GM18511 (cell line): ENCODE results near the gene PGBD5.

ENCODE experiments used
- ATAC-seq: cut with Tn5 transposase; IDR thresholded peaks from one replicate; pipeline ENCODE4 v1.9.1; 2021; ENCODE audit warnings: mild to moderate bottlenecking, moderate library complexity; ENCODE audit not compliant: unreplicated experiment

Gene PGBD5

DNA sequence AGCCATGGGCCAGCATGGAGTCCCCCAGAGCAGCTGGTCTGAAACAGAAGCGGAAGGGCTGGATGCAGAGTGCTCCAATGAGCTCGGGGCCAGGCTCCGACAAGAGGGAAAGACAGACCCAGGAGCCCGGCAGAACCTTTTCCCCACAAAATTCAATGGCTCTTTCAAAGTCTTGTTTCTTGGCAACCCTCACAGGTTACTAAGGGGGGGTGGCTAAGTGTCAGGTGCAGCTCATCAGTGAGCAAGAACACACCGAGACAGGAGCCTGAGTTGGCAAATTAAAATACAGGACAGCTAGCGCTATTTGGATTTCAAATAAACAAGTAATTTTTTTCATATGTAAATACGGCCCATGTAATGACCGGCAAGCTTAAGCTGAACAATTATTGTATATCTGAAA lies 27.3 kb downstream of the PGBD5 start:
- ATAC-seq = no peak

DNA sequence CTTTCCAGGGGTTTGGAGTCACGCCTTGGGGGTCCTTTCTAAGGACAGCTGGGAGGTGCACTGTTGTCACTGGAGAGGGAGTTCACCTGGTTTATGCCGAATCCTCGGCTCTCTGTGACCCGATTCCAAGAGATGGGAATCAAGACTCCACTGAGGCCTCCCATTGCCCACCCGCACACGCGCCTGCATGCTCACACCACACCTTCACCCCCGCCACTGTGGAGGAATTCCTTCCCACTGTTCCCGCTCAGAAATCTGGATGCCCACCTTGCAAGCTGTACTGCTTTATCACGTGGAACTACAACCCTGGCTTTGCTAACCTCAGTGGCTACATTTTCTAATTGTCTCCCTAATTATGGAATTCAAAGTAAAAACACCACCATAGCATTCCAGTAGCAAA lies 29.2 kb downstream of the PGBD5 start:
- no peak for ATAC-seq

DNA sequence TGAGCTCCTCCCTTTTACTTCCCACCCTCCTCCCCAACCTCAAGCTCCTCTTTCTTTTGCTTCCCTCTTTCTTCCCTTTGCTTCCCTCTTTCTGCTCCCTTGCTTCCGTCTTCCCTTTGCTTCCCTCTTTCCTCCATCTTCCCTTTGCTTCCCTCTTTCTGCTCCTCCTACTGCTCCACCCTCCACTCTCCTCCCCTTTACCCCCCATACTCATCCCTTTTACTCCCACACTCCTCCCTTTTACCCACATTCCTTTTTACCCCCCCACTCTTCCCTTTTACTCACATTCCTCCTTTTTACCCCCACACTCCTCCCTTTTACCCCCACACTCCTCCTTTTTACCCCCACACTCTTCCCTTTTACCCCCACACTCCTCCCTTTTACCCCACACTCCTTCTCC lies 30.2 kb downstream of the PGBD5 start:
- ATAC-seq = no peak

DNA sequence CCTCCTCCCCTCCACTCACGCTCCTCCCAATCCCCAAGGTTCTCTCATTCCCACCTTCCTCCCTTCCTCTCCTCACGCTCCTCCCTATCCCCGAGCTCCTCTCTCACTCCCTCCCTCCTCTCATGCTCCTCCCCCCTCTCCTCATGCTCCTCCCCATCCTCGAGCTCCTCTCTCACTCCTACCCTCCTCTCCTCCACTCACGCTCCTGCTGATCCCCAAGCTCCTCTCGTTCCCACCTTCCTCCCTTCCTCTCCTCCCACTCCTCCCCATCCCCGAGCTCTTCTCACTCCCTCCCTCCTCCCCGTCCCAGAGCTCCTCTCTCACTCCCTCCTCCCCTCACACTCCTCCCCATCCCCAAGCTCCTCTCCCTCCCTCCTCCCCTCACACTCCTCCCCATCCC lies 31.4 kb downstream of the PGBD5 start:
- no peak for ATAC-seq

DNA sequence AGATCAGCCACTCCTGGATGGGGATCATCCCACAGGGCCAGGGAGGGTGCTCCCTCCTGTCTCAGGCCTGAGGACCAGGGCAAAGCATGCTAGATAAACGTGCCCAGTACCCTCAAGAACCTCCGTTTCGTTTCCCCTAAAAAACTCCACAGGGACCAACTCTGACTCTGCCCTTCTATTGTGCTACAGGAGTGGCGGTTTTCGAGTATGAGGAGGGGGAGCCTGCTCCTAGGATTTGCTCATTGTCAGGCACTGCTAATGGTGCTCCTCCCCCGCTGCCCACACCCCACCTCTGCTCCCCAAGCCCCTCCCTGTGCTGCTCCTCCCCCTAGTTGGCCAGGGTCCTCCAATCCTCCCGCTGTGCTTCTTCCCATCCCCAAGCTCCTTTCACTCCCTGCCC lies 32.0 kb downstream of the PGBD5 start:
- ATAC-seq = no peak

DNA sequence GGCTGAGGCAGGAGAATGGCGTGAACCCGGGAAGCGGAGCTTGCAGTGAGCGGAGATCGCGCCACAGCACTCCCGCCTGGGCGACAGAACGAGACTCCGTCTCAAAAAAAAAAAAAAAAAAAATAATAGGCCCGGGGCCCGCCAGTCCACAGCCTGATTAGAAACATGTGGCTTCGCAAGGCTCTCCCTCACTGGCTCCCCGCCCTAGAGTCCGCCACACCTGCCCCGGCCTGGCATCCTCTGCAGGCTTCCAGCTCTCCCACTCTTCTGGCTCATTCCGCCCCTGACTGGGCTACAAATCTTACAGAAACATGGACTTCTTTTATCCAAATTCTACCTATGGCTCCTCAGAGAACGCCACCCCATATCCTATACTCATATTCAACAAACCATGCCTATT lies 32.4 kb downstream of the PGBD5 start:
- ATAC-seq = no peak

DNA sequence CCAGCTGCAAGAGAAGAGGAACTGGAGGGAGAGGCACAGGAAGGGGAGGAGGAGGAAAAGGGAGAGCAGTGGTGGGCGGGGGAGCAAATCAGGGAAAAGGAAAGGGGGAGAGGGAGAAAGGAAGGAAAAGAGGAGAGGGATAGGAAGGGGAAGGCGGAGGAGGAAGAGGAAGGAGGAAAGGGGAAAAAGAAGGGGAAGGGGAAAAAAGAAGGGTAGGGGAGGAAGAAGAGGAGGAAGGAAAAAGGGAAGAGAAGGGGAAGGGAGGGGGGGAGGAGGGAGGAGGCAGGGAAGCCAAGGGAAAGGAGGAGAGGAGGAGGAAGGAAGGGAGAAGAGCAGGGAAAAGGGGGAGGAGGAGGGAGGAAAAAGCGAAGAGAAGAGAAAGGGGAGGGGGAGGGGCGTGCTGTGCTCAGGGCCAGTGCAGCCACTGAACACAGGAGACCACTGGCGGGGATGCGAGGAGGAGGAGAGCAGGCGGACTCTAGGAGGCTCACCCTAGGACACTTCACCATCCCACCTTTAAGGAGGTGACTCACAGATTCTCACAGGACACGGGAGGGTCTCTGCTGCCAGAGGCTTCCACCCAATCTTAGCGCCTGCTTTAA lies 33.1 kb downstream of the PGBD5 start:
- no peak for ATAC-seq

DNA sequence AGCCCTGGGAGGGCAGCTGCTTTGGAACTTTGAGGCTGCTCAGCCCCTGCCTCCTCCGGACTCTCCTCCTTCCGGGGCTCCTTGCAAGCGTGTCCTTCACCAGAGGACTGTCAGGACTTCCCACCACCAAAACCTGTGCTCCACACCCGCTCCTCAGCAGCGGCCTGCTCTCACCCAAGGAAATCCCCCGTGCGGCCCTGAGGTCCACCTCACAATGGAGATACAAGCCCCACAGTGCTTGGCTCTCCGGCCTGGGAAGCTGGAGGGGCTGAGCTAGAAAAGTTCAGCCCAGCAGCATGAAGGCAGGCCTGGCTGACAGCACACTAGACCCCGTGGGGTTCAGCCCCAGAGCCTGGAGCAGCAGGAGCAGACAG lies 33.6 kb downstream of the PGBD5 start:
- no peak for ATAC-seq

DNA sequence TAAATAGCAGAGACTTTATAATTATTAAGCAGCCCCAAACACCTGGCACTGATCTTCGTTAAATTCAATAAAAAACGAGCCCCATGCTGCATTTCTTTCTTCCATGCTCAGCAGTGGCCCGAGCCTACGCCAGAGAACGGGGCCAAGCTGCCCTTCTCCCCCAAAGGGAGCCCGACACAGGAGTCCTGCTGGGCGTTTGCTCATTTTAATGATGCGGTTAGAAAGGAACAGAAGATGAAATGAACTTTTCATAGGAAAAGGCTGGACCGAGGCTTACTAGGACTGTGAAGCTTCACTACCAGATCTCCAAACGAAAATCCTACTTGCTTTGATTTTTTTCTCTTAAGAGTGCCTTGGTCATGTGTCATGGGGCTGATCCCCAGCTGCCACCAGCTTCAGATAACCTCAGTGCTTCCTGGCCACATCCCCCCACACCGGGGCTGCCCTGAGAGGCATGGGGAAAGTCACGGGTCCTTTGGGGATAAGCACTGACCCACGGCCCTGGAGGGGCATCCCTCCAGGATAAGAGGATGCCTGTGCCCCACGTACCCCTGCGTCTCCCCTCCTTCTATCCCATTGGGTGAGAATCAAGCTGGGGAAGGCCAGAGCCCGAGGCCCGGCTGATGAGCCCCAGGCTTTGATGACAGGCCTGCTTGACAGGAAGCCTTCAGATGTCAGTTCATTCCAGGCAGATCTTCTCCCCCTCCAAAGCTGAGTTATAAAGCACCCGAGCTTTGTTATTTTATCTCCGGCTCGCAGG lies 34.2 kb downstream of the PGBD5 start:
- no peak for ATAC-seq

DNA sequence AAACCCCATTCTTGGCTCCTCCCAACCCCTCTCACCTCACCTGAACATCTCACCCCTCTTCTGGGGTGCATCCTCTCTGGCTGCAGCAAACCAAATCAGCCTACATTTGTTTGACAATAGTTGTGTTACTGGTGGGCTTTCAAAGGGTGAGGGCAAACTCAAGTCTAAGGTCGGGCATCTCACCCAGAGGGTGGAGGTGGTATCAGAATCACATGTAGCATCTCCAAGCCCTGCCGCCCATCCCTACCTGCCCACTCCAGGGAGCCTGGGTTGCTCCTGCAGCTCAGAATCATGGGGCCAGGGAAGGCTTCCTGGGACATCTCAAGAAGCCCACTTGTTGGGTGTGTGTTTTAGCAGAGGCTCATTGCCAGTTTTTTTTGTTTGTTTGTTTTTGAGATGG lies 35.8 kb downstream of the PGBD5 start:
- no peak for ATAC-seq

DNA sequence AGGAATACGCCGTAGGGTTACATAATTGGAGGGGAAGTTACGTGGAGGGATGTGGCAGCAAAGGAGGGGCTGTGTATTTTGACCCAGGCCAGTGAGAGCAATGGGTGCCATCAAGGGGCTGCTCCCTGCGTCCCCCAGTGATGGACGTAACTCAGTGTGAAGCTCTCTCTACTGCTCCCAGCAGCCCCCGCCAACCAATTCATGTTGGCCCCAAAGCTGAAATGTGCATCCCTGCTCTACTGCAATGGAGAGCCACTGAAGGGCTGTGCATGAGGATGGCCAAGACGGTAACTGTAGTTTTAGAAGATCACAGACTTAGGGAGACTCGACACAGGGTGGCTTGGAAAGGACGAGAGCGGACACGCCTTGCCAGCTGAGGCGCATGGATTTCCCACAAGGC lies 38.3 kb downstream of the PGBD5 start:
- ATAC-seq = no peak

DNA sequence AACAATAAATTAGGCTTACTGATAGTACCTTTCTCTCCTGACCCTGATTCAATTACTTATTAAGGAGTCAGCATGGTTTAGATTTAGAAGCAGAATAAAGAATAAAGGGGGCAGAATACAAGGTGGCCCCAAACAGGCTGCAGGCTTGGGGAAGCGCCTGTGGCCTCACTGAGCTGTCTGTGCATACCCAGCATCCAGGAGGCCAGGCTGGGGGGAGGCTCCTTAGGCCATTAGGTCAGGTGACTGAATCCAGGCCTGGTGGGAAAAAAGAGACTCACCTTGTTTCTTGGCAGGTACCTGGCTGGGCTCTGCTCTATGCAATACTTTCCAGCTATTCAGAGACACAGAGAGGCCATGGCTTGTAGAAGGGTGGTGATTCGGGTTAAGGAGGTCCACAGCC lies 38.8 kb downstream of the PGBD5 start:
- ATAC-seq = no peak

DNA sequence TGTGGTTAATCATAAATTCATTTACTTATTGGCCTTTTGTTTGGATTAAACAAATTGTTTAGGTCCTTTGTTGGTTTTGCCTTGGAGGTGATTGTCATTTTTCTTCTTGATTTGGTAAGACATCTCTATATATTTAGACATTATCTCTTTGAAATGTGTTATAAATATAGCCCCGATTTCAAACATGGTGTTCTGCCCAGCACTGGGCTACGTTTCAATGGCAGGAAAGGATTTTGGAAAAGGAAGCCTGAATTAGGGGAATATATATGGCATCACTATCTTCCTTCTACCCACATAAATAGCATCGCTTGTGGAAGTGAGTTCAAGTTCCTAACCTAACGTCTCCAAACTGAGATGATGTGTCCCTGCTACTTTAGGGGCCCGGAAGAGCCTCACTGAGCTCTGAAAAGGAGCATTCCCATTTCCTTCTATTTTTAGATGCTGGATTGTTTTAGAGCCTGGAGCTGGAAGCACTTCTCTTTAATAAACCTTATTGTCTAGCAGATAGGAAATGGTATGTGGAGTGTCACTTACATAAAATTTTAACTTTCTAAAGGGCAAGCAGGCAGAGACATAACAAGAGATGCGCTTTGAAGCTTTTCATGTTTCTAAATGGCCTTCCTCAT lies 39.4 kb downstream of the PGBD5 start:
- no peak for ATAC-seq

DNA sequence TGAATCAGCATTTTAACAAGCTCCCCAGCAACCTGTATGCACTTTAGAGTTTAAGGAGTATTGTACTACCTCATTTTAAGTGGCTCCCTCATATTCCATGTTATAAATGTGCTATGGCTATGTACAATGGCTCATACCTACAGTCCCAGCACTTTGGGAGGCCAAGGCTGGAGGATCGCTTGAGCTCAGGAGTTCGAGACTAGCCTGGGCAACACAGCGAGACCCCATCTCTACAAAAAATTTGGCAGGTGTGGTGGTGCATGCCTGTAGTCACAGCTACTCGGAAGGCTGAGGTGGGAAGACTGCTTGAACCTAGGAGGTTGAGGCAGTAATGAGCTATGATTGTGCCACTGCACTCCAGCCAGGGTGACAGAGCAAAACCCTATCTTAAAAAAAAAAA lies 40.2 kb downstream of the PGBD5 start:
- no peak for ATAC-seq

DNA sequence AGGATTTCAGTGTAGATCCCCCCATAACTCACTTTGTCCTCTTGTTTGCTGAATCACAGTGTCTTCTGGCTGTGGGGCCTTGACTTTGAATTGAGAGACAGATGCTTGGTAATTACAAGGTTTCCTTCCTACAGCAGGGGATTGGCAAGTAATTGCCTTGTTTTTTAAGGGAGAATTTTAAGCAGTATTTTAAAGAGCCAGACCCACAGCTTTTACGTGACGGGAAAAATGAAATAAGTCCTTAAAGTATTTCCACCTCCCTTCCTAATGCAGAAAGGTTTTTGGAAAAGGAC lies 41.0 kb downstream of the PGBD5 start:
- no peak for ATAC-seq

DNA sequence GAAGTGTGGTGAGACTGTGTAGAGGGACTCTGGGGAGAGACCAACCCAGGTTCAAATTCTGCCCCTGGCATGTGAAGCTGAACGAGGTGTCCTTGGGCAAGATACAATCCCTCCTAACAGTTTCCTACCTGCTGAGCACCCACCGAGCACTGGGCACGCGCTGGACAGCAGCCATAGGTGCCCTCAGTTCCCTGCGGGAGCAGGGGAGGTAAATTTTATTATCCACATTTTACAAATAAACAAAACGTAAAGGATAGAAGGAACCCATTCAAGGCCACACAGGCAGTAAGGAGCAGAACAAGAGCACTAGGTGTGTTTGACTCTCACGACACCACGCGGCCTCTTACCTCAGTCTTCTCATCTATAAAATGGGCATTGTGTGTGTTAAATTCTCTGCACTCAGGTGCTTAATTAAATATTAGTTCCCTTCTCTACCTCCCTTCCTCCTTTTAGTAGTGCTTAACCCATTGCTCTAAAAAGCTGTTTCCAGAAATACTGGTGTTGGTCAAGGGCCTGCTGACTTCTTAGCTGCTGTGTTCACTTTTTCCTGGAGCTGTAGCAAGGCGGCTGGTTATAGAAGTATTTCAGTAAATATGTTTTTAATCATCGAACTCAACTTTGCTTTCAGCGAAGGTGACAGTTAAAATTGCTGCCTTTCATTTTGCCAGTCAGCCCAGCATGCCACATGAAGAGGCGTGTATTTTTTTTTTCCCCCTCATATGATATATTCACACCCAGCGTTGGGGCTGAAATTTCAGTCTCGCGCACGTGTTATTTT lies 41.6 kb downstream of the PGBD5 start:
- ATAC-seq = no peak

DNA sequence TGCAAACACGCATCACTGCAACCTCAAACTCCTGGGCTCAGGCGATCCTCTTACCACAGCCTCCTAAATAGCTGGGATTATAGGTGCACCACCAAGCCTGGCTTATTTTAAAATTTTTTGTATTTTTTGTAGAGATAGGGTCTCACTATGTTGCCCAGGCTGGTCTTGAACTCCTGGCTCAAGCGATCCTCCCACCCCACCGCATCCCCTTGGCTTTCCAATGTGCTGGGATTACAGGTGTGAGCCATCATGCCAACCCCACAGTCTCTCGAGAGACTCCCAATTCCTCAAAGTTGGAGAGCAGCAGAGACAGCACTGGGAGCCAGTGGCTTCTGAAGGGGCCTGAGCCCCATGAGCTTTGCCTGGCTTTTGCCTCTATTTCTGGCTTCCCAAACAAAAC lies 42.7 kb downstream of the PGBD5 start:
- ATAC-seq = no peak

DNA sequence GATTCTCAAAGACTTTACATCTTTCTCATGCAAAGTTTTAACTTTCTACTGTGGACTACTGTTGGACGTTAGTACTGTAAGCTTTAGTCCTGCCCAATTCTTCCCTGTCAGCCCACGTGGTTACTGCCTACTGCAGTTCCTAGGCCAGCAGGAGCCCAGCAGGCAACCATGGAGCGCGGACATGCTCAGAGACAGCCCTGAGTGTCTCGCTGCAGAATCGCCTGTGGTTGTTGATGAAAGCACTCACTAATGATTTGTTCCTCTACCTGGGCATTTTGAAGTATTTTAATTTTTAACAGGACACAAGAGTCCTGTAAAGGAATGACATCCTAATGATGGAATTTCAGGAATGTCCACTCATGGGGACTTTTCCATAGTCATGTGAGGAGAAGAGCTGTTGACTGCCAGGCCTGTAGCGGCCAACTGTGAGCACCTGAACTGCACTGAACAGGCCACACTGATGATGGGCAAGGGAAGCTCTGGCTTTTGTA lies 44.1 kb downstream of the PGBD5 start:
- no peak for ATAC-seq

DNA sequence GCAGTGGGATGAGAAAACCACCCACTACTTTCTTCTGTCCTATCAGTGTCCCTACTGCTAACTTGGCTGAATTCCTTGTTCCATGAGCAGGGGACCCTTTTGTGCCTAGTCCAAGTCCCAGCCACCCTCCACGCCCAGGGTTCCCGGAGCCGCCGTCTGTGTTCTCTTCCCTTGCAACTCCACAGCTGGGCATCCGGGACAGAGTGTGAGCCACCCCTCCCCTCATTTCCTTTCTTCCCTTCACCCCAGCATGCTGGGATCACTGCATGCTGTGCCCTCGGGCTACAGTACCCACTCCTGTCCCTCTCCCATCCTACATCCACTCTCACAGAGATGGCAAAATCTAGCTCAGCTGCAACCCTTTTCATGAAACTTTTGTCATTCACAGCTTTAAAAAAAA lies 44.5 kb downstream of the PGBD5 start:
- ATAC-seq = no peak

DNA sequence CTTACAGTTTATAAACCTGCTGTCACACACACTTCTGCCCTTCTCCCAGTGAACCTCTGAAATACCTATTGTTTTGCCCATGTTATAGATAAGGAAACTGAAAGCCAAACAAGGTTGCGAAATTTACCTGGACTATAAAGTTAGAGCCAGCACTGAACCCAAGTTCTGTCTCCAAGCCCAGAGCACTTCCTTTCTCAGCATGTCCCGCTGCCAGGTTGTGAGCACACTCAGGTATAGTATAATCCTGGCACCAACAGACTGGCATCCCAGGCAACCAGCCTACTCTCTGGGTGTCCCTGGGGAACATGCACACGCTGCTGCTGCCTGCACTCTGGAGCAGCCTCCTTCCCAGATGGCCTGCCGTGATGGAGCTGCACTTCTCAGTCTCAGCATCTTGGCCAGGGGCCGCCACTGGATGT lies 45.1 kb downstream of the PGBD5 start:
- ATAC-seq = no peak

DNA sequence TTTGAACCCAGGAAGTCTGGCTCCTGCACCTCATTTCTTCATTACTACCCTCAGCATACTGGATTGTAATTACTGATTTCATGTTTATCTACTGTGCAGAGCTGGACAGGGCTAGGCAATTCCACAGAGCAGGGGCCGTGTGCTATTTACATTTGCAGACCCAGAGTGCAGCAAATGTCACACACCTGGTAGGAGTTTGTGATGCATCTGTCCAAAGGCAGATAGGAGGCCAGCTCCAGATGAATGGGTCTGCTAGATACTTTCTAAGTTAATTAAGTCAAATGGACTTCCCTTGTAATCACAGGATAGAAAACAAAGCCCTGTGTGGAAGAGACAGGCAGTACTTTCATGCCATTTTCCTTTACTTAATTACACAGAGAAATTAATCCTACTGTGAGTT lies 46.2 kb downstream of the PGBD5 start:
- ATAC-seq = no peak

DNA sequence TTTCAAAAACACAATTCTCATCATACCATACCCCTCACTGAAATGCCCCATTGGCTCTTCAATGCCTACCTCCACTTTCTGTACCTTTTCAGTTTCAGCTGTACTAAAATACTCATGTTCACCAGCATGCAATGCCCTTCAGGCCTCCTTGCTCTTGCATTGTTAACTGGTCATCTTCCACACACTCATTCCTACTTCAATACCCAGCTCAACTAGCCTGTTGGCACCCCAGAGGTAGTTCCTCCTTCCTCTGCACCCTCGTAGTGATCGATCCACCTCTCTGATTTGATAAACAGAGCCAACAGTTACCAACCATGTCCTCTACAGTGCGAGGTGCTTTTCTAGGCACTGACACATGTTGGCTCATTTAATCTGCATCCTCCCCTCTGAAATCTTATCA lies 46.7 kb downstream of the PGBD5 start:
- no peak for ATAC-seq
